Measurements from ENCODE around the gene TRHDE. TPM values are rescaled to one million over a fixed set of nuclear protein-coding genes. Genes with fewer than 3 reads are reported as not detected.
A peak's percentile ranks its signal among the peaks of the same experiment; 100 is the strongest.

Gene TRHDE
- total RNA-seq, 4 donors from 2014 or later: 0.77 to 31.2 (median 12.9) TPM

GRCh38 chr12:72268386-72268785, 3.8 kb upstream of the TRHDE start:
- Histone ChIP-seq H3K27me3 (no peaks in the 10 kb centered on the region), H3K4me3 (no peak overlapping the region), H3K27ac (no peak overlapping the region), H3K9me3 (no peaks in the 10 kb centered on the region), H3K36me3 (no peaks in the 10 kb centered on the region), H3K4me1 (no peaks in the 10 kb centered on the region)
- intact Hi-C loops (cut with DNase I; ENCODE audit: low total_unique reads): no loop called here
- DNase-seq: no peak
- TF ChIP-seq CTCF (IDR thresholded peaks at IDR 0.05) (no peak), POLR2A (IDR thresholded peaks at IDR 0.05) (no peak)

GRCh38 chr12:72269491-72269890, 2.7 kb upstream of the TRHDE start:
- TF ChIP-seq POLR2A (IDR thresholded peaks at IDR 0.05) (no peak), CTCF (IDR thresholded peaks at IDR 0.05) (no peak)
- Histone ChIP-seq H3K27ac (no peak overlapping the region), H3K27me3 (no peaks in the 10 kb centered on the region), H3K4me1 (no peaks in the 10 kb centered on the region), H3K36me3 (no peaks in the 10 kb centered on the region), H3K9me3 (no peaks in the 10 kb centered on the region), H3K4me3 (no peak overlapping the region)
- intact Hi-C loops (cut with DNase I; ENCODE audit: low total_unique reads): no loop called here
- DNase-seq: no peak

GRCh38 chr12:72270246-72270645, 1.9 kb upstream of the TRHDE start:
- no peak for TF ChIP-seq POLR2A (IDR thresholded peaks at IDR 0.05)
- TF ChIP-seq CTCF (IDR thresholded peaks at IDR 0.05): no peak
- Histone ChIP-seq H3K36me3 (no peaks in the 10 kb centered on the region), H3K27ac (no peak overlapping the region), H3K4me1 (no peaks in the 10 kb centered on the region), H3K27me3 (no peaks in the 10 kb centered on the region), H3K4me3 (no peak overlapping the region), H3K9me3 (no peaks in the 10 kb centered on the region)
- no peak for DNase-seq
- intact Hi-C loops (cut with DNase I; ENCODE audit: low total_unique reads): no loop called here

GRCh38 chr12:72270961-72271360, 1.2 kb upstream of the TRHDE start:
- Histone ChIP-seq H3K36me3 (no peaks in the 10 kb centered on the region), H3K27ac (no peak overlapping the region), H3K4me1 (no peaks in the 10 kb centered on the region), H3K27me3 (no peaks in the 10 kb centered on the region), H3K4me3 (peak overlapping the region; percentile 43 to 65), H3K9me3 (no peaks in the 10 kb centered on the region)
- TF ChIP-seq CTCF (IDR thresholded peaks at IDR 0.05): no peak
- no peak for TF ChIP-seq POLR2A (IDR thresholded peaks at IDR 0.05)
- intact Hi-C loops (cut with DNase I; ENCODE audit: low total_unique reads): no loop called here
- no peak for DNase-seq

- no peak for TF ChIP-seq POLR2A (IDR thresholded peaks at IDR 0.05)
- TF ChIP-seq CTCF (IDR thresholded peaks at IDR 0.05): no peak
- Histone ChIP-seq H3K27me3 (no peaks in the 10 kb centered on the region), H3K4me1 (no peaks in the 10 kb centered on the region), H3K4me3 (peak overlapping the region; percentile 43 to 65), H3K27ac (peak overlapping the region; percentile 52 to 77), H3K9me3 (no peaks in the 10 kb centered on the region), H3K36me3 (no peaks in the 10 kb centered on the region)
- intact Hi-C loops (cut with DNase I; ENCODE audit: low total_unique reads): no loop called here
- DNase-seq: peak; percentile 22 to 30
These were observed 599 bp upstream of the TRHDE start for GRCh38 chr12:72271451-72272090.
